LNCAP (cell line): ENCODE results near the gene HEPACAM2.

ENCODE experiments used
- CTCF ChIP-seq: fragments of 450-650 bp; IDR thresholded peaks from 2 replicates; pipeline ENCODE4 v1.5.1; 2017; ENCODE audit warnings: mild to moderate bottlenecking

HEPACAM2 gene

GRCh38 chr7:93160410-93160809 is 65.9 kb downstream of the HEPACAM2 start:
- TF ChIP-seq CTCF, result no peak

DNA sequence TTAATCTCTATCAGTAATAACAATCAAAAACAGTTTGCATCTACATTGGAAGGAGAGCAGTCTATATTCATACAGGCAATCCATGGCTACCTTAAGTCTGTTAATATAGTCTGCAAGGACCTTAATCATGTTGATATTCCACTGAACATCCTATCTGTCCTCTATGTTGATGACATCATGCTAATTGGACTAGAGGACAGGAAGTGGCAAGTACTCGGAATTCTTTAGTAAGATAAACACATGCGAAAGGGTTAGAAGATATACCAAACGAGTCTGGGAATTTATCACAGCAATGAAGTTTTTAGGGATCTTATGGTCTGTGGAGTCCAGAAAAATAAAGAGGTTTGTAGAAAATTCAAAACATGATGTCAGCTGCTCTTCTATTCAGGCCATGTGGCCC is 66.8 kb downstream of the HEPACAM2 start:
- TF ChIP-seq CTCF, result no peak

DNA sequence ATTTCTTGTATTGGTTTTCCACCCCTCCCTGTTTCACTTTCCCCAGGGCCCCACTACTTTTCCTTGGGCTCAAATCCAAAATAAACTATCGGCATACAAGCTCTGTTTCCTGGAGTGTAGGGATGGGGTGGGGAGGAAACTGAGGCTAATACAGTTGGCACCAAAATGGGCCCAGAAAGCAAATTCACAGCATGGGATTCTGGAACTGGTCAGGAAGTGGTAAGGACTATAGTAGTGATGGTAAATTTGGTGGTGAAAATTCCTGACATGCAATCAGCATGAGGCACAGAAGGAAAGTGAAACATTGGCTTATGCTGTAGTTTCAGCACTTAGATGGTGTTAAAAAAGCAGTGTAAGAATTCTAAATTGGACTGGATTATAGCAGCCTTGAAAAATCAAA is 69.4 kb downstream of the HEPACAM2 start:
- TF ChIP-seq CTCF, result no peak

DNA sequence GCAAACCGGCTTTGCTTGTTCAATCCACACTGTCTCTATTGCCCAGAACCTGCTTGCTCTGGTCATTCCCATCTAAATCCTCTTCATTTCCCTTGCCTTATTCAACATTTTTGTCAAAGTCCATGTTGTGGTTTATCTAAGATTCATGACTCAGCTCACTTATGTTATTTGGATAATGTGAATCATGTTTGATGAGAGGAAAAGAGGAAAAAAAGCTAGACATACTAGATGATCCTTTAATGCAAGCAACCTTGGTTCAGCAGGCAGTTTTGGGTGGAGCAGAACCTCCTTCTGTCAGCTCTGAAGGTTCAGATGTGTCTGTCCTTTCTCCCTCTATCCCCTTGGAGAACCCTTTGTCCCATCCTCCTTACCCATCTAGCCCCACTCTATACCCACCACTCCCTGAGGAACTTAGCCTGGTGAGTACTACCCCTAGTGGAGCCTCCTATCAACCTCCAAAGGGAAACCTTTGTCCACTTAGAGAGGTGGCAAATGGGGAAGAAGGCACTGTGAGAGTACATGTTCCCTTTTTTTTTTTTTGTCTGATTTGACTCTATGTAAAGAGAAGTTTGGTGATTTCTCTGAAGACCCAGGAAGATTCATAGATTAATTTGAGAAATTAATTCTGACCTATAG is 76.0 kb downstream of the HEPACAM2 start:
- no peak for TF ChIP-seq CTCF

DNA sequence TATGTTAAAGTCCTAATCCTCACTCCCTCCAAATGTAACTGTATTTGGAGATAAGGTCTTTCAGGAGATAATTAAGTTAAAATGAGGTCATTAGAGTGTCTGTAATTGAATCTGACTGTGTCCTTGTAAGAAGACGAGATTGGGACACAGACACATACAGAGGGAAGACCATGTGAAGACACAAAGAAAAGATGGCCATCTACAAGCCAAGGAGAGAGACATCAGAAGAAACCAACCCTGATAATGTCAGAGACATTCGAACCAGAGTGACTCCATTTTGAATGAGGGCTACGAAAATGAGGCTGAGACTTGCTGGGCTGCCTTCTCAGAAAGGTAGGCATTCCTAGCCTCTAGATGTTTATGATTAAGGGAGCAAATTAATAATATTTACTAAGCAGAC is 77.5 kb downstream of the HEPACAM2 start:
- TF ChIP-seq CTCF, result no peak

DNA sequence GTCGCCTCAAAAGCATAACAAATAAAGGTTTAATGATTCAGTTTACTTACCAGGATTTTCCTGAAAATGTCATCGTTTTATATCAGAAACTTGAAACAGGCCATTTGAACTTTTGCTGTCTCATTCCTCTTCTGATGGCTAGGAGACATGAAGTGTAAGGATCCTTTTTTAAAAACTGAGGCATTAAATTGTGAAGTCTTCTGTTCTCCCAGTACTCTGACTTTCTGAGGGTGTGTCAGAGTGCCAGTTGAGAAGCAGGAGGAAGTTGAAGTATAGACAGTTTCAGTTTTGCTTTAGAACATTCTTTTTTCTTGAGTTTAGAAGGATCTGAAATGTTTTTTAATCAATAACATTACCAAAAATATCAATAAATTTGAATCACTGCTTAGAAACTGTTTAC is 78.1 kb downstream of the HEPACAM2 start, which contains the start of gene SAMD9L:
Gene SAMD9L (minus strand): TSS at position 242 of the 400 bp plus-strand sequence. CDS start 12,414 bp downstream, outside the sequence.
- TF ChIP-seq CTCF, result no peak

DNA sequence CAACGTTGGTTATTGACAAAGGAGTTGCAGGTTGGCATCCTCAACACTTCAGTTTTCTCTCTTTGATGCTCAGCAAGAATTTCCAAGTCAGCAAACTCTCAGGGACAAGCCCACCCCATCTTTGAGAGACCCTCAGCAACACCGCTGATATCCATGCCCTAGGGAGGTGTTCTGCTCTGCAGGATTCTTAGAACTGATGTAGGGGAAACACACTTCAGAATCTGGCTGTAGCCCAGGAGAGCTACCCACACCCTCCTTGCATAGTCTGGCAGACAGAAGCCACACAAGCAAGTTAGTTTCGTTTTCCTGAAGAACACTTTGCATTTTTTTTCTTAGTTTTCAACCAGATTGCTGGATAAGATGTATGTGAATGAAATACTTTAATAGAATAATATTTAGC is 78.9 kb downstream of the HEPACAM2 start:
- no peak for TF ChIP-seq CTCF
